Chondrocyte (in vitro differentiated cells): ENCODE results near the gene FAXDC2. TPM values are rescaled to one million over a fixed set of nuclear protein-coding genes. Genes with fewer than 3 reads are reported as not detected.
"Not testable (repeated sequence)": the region's sequence is repeated elsewhere in the genome, so short reads cannot be mapped to it uniquely, and the experiment has no call there.

Experiments
- DNase-seq: peaks from one replicate; pipeline ENCODE4 v3.0.0; 2021; ENCODE audit warnings: mixed read lengths, low spot score
- H3K27ac Mint-ChIP-seq: one replicate; pipeline ENCODE4 v1.8.0; 2021; ENCODE audit warnings: mild to moderate bottlenecking, moderate library complexity, mixed read lengths; ENCODE audit not compliant: unreplicated experiment
- H3K27me3 Mint-ChIP-seq: 2 replicates; pipeline ENCODE4 v1.8.0; 2021; ENCODE audit warnings: low read depth, mixed read lengths
- H3K36me3 Mint-ChIP-seq: 2 replicates; pipeline ENCODE4 v1.8.0; 2021; ENCODE audit warnings: low read depth, mixed read lengths
- H3K4me1 Mint-ChIP-seq: 2 replicates; pipeline ENCODE4 v1.8.0; 2021; ENCODE audit warnings: low read depth, mild to moderate bottlenecking, mixed read lengths
- H3K4me3 Mint-ChIP-seq: one replicate; pipeline ENCODE4 v1.8.0; 2021; ENCODE audit warnings: mild to moderate bottlenecking, moderate library complexity, mixed read lengths; ENCODE audit not compliant: unreplicated experiment
- H3K9me3 Mint-ChIP-seq: 2 replicates; pipeline ENCODE4 v1.8.0; 2021; ENCODE audit warnings: low read depth, mixed read lengths
- total RNA-seq: library from RNA; stranded (reverse); gene quantifications from 3 replicates; pipeline ENCODE4 v1.2.1, GENCODE V29; 2021
- TF ChIP-seq, protein P1 (sequence below): fragments of 200-600 bp; sonication (generic); IDR thresholded peaks from 2 replicates; pipeline ENCODE4 v1.5.0; 2021; ENCODE audit warnings: antibody characterized with exemption, mild to moderate bottlenecking, moderate library complexity

FAXDC2 gene
- total RNA-seq, 1 donor from 2014 or later, result 2.3 TPM

DNA sequence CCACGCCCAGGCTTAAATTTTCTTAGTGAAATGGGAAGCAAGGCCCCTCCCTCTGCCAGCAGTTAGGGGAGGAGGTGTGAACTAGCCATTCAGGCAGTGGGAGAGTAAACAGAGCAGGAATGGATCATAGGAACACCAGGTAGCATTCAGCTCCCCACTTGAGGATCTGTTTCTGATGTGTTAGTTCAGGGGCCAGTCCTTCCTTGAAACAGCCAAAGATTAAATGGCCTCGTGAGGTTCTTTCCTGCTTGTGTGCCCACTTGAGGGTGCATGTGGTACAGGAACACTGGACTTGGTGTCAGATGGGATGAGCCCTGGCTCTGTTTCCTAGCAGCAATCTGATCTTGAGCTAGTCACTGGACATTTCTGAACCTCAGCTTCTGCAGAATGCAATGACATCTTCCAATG is 21.2 kb downstream of the FAXDC2 start:
- H3K4me3 Mint-ChIP-seq, result no peak overlapping the region
- peaks cover 10% of the 10 kb centered on the region for H3K4me1 Mint-ChIP-seq
- no peak for DNase-seq
- TF ChIP-seq, protein P1, sequence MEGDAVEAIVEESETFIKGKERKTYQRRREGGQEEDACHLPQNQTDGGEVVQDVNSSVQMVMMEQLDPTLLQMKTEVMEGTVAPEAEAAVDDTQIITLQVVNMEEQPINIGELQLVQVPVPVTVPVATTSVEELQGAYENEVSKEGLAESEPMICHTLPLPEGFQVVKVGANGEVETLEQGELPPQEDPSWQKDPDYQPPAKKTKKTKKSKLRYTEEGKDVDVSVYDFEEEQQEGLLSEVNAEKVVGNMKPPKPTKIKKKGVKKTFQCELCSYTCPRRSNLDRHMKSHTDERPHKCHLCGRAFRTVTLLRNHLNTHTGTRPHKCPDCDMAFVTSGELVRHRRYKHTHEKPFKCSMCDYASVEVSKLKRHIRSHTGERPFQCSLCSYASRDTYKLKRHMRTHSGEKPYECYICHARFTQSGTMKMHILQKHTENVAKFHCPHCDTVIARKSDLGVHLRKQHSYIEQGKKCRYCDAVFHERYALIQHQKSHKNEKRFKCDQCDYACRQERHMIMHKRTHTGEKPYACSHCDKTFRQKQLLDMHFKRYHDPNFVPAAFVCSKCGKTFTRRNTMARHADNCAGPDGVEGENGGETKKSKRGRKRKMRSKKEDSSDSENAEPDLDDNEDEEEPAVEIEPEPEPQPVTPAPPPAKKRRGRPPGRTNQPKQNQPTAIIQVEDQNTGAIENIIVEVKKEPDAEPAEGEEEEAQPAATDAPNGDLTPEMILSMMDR, result no peak
- no peak overlapping the region for H3K27ac Mint-ChIP-seq
- H3K27me3 Mint-ChIP-seq, result no peaks in the 10 kb centered on the region
- peaks cover 9% of the 10 kb centered on the region for H3K36me3 Mint-ChIP-seq
- H3K9me3 Mint-ChIP-seq, result no peaks in the 10 kb centered on the region

DNA sequence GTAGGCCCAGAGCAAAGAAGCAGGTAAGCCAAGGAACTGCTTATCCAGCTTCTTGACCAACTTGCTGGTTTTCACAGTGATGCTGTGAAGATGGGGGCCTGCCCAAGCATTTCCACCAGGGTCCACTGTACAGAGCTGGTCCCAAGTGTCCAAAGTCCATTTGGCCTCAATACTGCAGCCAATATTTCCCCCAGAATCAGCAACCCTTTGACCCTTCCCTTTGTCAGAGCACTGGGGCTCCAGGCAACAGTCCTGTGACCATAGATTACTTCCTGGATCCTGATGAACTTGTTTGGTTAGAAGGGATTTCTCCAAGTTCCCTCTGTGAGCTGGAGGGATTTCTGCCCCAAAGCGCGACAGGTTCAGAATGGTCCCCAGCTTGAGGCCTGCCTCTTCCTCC is 26.3 kb downstream of the FAXDC2 start:
- Mint-ChIP-seq H3K27me3 (no peaks in the 10 kb centered on the region), H3K4me3 (no peak overlapping the region), H3K4me1 (no peaks in the 10 kb centered on the region), H3K27ac (no peak overlapping the region), H3K36me3 (peaks cover 18% of the 10 kb centered on the region), H3K9me3 (no peaks in the 10 kb centered on the region)
- DNase-seq, result no peak
- TF ChIP-seq, protein P1, result no peak

DNA sequence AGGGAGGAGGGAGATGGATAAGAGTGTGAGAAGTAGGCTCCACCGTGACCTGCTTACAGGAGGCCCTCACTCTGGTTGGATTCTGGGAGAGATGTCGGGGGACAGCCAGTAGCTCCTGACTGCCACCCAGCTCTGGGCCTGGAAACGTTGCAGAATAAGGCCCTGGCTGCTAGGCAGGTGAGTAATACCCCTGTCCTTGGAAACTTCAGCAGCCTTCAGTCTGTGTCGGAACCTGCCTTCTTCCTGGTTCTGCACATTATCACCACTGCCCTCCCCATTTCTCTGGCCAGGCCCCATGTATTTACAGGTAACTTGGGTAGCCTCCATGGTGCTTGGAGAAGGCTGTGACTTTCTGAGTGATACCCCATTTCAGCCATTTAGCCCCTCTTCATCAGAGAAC is 26.8 kb downstream of the FAXDC2 start:
- DNase-seq, result no peak
- Mint-ChIP-seq H3K36me3 (peaks cover 20% of the 10 kb centered on the region), H3K9me3 (no peaks in the 10 kb centered on the region), H3K27me3 (no peaks in the 10 kb centered on the region), H3K4me1 (no peaks in the 10 kb centered on the region), H3K4me3 (no peak overlapping the region), H3K27ac (no peak overlapping the region)
- TF ChIP-seq, protein P1, result no peak

DNA sequence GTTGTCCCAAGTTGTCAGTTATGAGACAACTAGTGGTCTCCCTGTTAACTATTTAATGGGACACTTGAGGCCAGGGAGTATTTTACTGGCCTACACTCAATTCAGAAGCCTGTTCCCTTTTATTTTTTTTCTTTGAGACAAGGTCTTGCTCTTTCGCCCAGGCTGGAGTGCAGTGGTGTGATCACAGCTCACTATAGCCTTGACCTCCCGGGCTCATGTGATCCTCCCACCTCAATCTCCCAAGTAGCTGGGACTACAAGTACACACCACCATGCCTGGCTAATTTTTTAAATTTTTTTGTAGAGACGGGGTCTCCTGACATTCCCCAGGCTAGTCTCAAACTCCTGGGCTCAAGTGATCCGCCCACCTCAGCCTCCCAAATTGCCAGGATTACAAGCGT is 27.5 kb downstream of the FAXDC2 start:
- H3K27me3 Mint-ChIP-seq, H3K27ac Mint-ChIP-seq, DNase-seq, H3K9me3 Mint-ChIP-seq, H3K4me1 Mint-ChIP-seq, H3K4me3 Mint-ChIP-seq: not testable (repeated sequence)
- H3K36me3 Mint-ChIP-seq, result peaks cover 19% of the 10 kb centered on the region

DNA sequence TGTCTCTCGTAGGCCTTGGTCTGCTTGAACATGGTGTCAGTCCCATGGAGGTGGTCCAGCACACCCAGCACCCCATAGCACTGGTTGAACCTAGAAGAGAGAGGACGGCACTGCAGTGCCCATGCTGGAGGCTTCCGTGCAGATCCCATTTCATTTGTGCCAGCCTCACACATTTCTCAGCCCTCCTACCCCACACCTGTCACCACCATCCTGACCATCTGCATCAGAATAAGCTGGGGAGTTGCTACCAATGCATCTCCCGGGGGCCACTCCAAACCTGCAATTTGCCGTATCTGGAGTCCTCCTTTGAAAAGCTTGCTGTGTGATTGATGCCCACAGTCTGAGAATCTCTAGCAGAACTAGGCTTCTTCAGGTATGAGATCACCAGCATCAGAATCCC is 30.0 kb downstream of the FAXDC2 start:
- no peak for DNase-seq
- TF ChIP-seq, protein P1, result no peak
- no peak overlapping the region for H3K27ac Mint-ChIP-seq
- H3K9me3 Mint-ChIP-seq, result no peaks in the 10 kb centered on the region
- peaks cover 32% of the 10 kb centered on the region for H3K36me3 Mint-ChIP-seq
- no peak overlapping the region for H3K4me3 Mint-ChIP-seq
- H3K4me1 Mint-ChIP-seq, result no peaks in the 10 kb centered on the region
- H3K27me3 Mint-ChIP-seq, result no peaks in the 10 kb centered on the region

DNA sequence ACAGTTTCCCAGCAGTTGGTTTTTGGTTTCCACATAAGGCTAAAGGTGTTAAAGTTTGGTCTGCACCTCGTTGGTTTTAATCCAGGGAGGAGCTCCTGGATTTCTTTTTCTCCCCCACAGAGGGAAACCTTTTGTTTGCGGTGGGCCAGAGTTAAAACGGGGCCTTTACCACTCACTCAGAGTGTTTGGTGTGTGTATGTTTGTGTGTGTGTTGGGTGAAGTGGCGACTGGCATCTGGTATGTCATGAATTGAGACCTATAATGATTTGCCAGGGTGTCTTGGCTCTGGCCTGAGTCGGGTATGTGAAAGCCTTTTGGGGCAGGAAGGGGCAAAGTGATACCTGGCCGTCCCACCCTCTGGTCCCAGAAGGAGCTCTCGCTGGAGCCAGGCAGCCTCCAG is 30.9 kb downstream of the FAXDC2 start:
- H3K36me3 Mint-ChIP-seq, result peaks cover 40% of the 10 kb centered on the region
- H3K27ac Mint-ChIP-seq, result no peak overlapping the region

More for the DNA sequence above, 30.9 kb downstream of the FAXDC2 start:
- Mint-ChIP-seq H3K27me3 (no peaks in the 10 kb centered on the region), H3K4me3 (no peak overlapping the region), H3K9me3 (no peaks in the 10 kb centered on the region), H3K4me1 (no peaks in the 10 kb centered on the region)
- DNase-seq, result no peak
- TF ChIP-seq, protein P1, result no peak
